ENCODE measurements around the gene ANKH. TPM values are rescaled to one million over a fixed set of nuclear protein-coding genes. Genes with fewer than 3 reads are reported as not detected.

Gene ANKH
- total and polyA plus RNA-seq, 4 donors = 10.8 to 46.7 (median 17.2) TPM

GRCh38 chr5:14699807-14700400 lies 171.7 kb downstream of the ANKH start:
- Histone ChIP-seq H3K4me3 (no peak overlapping the region), H3K9me3 (ENCODE audit: control insufficient read depth in 4 of 4, insufficient read depth in 3 of 4, low read length in 3 of 4) (no peaks in the 10 kb centered on the region), H3K9ac (ENCODE audit: insufficient read depth in 1 of 2, low read length in 2 of 2) (no peak overlapping the region), H3K27me3 (ENCODE audit: control insufficient read depth in 3 of 3, insufficient read depth in 3 of 3, low read length in 2 of 3) (no peaks in the 10 kb centered on the region), H3K27ac (ENCODE audit: low read depth in 1 of 2, low read length in 1 of 2) (no peak overlapping the region), H3K36me3 (ENCODE audit: control insufficient read depth in 4 of 4, insufficient read depth in 4 of 4, low read length in 4 of 4) (peaks cover 10 to 31% (median 15%) of the 10 kb centered on the region in 4 donors), H3K4me1 (ENCODE audit: control insufficient read depth in 5 of 5, insufficient read depth in 5 of 5, low read length in 5 of 5) (peaks cover 0 to 11% (median 0%) of the 10 kb centered on the region in 5 donors)
- WGBS, 2 donors = 80 to 85% methylated on average over 8 of the region's 8 CpGs
- ATAC-seq (ENCODE audit: insufficient read depth, low FRiP score) (no peak), DNase-seq (peak in 1 of 3 donors; percentile 25)
- TF ChIP-seq CTCF (IDR thresholded peaks at IDR 0.05; ENCODE audit: control extremely low read depth, extremely low read depth) = no peak

DNA sequence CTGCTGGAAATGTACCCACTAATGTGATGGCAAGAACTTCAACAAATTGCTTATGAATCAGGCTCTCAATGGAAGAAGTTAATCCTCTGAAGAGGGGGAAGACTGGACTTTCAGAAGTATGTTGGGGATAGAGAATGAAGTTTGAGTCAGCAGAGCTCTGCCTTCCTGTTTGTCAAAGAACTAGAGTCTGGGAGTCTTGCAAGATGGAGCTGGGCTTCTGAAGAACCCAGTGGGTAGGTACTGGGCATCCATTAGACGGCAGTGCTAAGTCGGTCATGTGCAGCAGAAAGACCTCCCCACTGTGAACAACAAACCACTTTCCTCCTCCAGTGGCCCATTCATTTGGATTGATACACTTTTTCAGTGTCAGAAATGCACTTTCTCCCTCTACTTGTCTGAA lies 172.4 kb downstream of the ANKH start:
- Histone ChIP-seq H3K9me3 (ENCODE audit: control insufficient read depth in 4 of 4, insufficient read depth in 3 of 4, low read length in 3 of 4) (no peaks in the 10 kb centered on the region), H3K9ac (ENCODE audit: insufficient read depth in 1 of 2, low read length in 2 of 2) (no peak overlapping the region), H3K27ac (ENCODE audit: low read depth in 1 of 2, low read length in 1 of 2) (no peak overlapping the region), H3K4me3 (no peak overlapping the region), H3K36me3 (ENCODE audit: control insufficient read depth in 4 of 4, insufficient read depth in 4 of 4, low read length in 4 of 4) (peaks cover 10 to 31% (median 15%) of the 10 kb centered on the region in 4 donors), H3K4me1 (ENCODE audit: control insufficient read depth in 5 of 5, insufficient read depth in 5 of 5, low read length in 5 of 5) (peaks cover 0 to 11% (median 0%) of the 10 kb centered on the region in 5 donors), H3K27me3 (ENCODE audit: control insufficient read depth in 3 of 3, insufficient read depth in 3 of 3, low read length in 2 of 3) (no peaks in the 10 kb centered on the region)
- WGBS, 2 donors = 94 to 95% methylated on average over 2 of the region's 2 CpGs
- no peak for ATAC-seq (ENCODE audit: insufficient read depth, low FRiP score)
- no peak for TF ChIP-seq CTCF (IDR thresholded peaks at IDR 0.05; ENCODE audit: control extremely low read depth, extremely low read depth)
- DNase-seq = no peak

- ATAC-seq (ENCODE audit: insufficient read depth, low FRiP score) (no peak), DNase-seq (no peak)
- Histone ChIP-seq H3K9ac (ENCODE audit: insufficient read depth in 1 of 2, low read length in 2 of 2) (no peak overlapping the region), H3K4me1 (ENCODE audit: control insufficient read depth in 5 of 5, insufficient read depth in 5 of 5, low read length in 5 of 5) (peaks cover 0 to 11% (median 0%) of the 10 kb centered on the region in 5 donors), H3K4me3 (no peak overlapping the region), H3K9me3 (ENCODE audit: control insufficient read depth in 4 of 4, insufficient read depth in 3 of 4, low read length in 3 of 4) (no peaks in the 10 kb centered on the region), H3K27me3 (ENCODE audit: control insufficient read depth in 3 of 3, insufficient read depth in 3 of 3, low read length in 2 of 3) (no peaks in the 10 kb centered on the region), H3K27ac (ENCODE audit: low read depth in 1 of 2, low read length in 1 of 2) (no peak overlapping the region), H3K36me3 (ENCODE audit: control insufficient read depth in 4 of 4, insufficient read depth in 4 of 4, low read length in 4 of 4) (peaks cover 10 to 33% (median 20%) of the 10 kb centered on the region in 4 donors)
- no peak for TF ChIP-seq CTCF (IDR thresholded peaks at IDR 0.05; ENCODE audit: control extremely low read depth, extremely low read depth)
- WGBS, 2 donors = 92 to 93% methylated on average over 1 of the region's 1 CpG
Observed at GRCh38 chr5:14698495-14698894, 173.1 kb downstream of the ANKH start.

DNA sequence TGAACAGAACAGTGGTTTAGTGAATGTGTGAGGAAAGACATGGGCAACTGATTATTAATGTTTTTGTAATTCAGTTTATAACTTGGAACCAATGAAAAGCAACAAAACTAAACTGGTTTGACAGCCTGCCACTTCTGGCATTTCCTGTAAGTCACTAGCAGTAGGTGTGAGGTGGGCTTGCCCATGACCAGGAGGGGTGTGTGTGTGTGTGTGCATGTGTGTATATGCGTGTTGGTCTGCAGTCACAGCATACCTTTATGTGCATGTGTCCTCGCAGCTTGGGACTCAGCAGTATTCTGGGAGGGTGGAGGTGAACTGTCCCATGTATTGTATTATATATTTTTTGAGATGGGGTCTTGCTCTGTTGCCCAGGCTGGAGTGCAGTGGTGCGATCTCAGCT lies 174.7 kb downstream of the ANKH start:
- ATAC-seq (ENCODE audit: insufficient read depth, low FRiP score) = no peak
- WGBS, 2 donors = 96 to 100% methylated on average over 3 of the region's 3 CpGs
- H3K9ac ChIP-seq (ENCODE audit: insufficient read depth in 1 of 2, low read length in 2 of 2) = no peak overlapping the region
- DNase-seq = no peak
- no peaks in the 10 kb centered on the region for H3K27me3 ChIP-seq (ENCODE audit: control insufficient read depth in 3 of 3, insufficient read depth in 3 of 3, low read length in 2 of 3)
- TF ChIP-seq CTCF (IDR thresholded peaks at IDR 0.05; ENCODE audit: control extremely low read depth, extremely low read depth) = no peak
- no peaks in the 10 kb centered on the region for H3K9me3 ChIP-seq (ENCODE audit: control insufficient read depth in 4 of 4, insufficient read depth in 3 of 4, low read length in 3 of 4)
- no peak overlapping the region for H3K27ac ChIP-seq (ENCODE audit: low read depth in 1 of 2, low read length in 1 of 2)
- peaks cover 15 to 35% (median 28%) of the 10 kb centered on the region in 4 donors for H3K36me3 ChIP-seq (ENCODE audit: control insufficient read depth in 4 of 4, insufficient read depth in 4 of 4, low read length in 4 of 4)
- no peak overlapping the region for H3K4me3 ChIP-seq
- H3K4me1 ChIP-seq (ENCODE audit: control insufficient read depth in 5 of 5, insufficient read depth in 5 of 5, low read length in 5 of 5) = peaks cover 0 to 11% (median 0%) of the 10 kb centered on the region in 5 donors
